Ectodermal cell (in vitro differentiated cells): ENCODE data around the gene TFAP2A.

ENCODE experiments used
- H3K27ac ChIP-seq: 2 replicates; pipeline ENCODE4 v1.7.0; 2013; ENCODE audit warnings: mild to moderate bottlenecking, low read depth, low read length; ENCODE audit not compliant: insufficient read depth, poor library complexity, severe bottlenecking
- H3K27me3 ChIP-seq: 2 replicates; pipeline ENCODE4 v1.7.0; 2013; ENCODE audit warnings: mild to moderate bottlenecking, low read length; ENCODE audit not compliant: insufficient read depth, control insufficient read depth, poor library complexity, severe bottlenecking
- H3K36me3 ChIP-seq: one replicate; pipeline ENCODE4 v1.7.0; 2013; ENCODE audit warnings: low read length; ENCODE audit not compliant: control insufficient read depth, insufficient read depth
- H3K4me1 ChIP-seq: one replicate; pipeline ENCODE4 v1.7.0; 2013; ENCODE audit warnings: low read length; ENCODE audit not compliant: control insufficient read depth, insufficient read depth
- H3K4me3 ChIP-seq: 2 replicates; pipeline ENCODE4 v1.7.0; 2013; ENCODE audit warnings: low read depth, low read length, control low read depth; ENCODE audit not compliant: insufficient read depth
- H3K9me3 ChIP-seq: 2 replicates; pipeline ENCODE4 v1.7.0; 2013; ENCODE audit warnings: mild to moderate bottlenecking, low read length, moderate library complexity; ENCODE audit not compliant: control insufficient read depth
- WGBS, 2 experiments: methylation state at CpG; one replicate each; pipeline ENCODE4 v1.1.7; 2013; ENCODE audit warnings: missing lambda C conversion rate in 2 of 2; 5-methylcytosine and 5-hydroxymethylcytosine counted together

TFAP2A gene

DNA sequence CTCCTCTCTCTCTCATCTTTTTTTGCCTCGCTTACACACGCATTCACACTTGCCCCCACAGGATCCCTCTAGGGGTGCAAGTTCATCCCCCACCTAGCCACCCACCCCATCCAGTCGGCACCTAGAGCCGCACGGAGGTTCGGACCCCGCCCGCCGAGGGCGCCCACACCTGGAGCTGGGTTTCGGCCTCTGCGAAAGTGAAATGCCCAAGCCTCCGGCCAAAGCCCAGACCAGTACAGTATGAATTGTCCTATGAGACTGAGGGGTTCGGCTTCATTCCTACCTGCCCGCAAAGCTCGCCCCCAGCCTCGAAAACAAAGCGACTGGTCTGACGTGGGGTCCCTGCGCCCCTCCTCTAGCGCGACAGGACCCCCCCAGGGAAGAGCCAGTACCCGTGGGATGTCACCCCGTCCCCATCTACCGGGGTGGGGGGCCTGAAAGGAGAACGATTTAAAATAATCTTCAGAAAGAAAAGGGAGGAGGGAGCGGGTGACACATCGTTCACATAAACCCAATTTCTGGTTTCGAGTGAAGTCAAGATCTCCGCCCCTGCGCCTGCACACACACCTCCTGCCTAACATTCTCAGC is 1.5 kb downstream of the TFAP2A start:
- peaks cover 39% of the 10 kb centered on the region for H3K4me1 ChIP-seq
- no peak overlapping the region for H3K27ac ChIP-seq
- no peaks in the 10 kb centered on the region for H3K9me3 ChIP-seq

DNA sequence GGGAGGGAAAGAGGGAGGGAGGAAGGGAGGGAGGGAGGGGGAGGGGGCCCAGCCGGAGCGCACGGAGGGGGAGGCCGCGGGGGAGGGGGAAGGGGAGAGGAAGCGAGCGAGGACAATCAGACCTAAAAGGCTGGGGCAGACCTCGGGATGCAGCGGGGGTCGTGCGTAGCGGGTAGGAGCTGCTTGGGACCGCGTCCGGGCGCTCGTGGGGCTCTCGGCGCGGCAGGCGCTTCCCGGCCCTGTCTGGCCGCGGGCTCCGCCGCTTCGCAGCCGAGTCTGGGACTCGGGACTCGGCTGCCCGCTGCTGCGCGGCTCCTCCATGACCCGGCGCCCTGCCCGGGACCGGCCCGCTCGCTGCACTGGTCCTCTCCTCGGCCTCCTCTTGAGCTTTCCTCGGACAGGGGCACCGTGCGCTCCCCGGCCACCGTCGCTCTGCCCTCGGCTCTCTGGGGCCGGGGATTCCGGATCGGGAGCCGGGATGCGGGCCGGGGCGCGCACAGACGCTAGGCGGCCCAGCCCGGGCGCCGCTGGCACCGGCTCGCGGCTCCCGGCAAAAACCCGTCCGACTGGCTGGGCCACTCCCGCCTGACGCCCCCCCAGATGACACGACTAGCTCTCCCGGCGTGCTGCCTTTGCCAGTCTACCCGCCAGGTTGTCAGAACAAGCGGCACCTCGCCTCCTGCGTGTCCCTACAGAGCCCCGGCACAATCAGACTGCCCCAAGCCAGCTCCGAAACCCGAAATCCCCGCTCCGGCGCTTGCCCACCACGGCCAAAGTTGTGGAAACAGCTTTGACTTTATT is 2.2 kb downstream of the TFAP2A start:
- no peaks in the 10 kb centered on the region for H3K9me3 ChIP-seq
- H3K4me1 ChIP-seq = peaks cover 32% of the 10 kb centered on the region
- no peak overlapping the region for H3K27ac ChIP-seq
- 0% methylated on average over 82 of the region's 82 CpGs for WGBS, 2 experiments
- peak overlapping the region; percentile 48 for H3K4me3 ChIP-seq
- H3K36me3 ChIP-seq = no peaks in the 10 kb centered on the region
- H3K27me3 ChIP-seq = peaks cover 100% of the 10 kb centered on the region

More for the DNA sequence above, 1.5 kb downstream of the TFAP2A start:
- H3K36me3 ChIP-seq = no peaks in the 10 kb centered on the region
- H3K27me3 ChIP-seq = peaks cover 100% of the 10 kb centered on the region
- H3K4me3 ChIP-seq = peak overlapping the region; percentile 48
- 2% methylated on average over 31 of the region's 31 CpGs for WGBS, 2 experiments

DNA sequence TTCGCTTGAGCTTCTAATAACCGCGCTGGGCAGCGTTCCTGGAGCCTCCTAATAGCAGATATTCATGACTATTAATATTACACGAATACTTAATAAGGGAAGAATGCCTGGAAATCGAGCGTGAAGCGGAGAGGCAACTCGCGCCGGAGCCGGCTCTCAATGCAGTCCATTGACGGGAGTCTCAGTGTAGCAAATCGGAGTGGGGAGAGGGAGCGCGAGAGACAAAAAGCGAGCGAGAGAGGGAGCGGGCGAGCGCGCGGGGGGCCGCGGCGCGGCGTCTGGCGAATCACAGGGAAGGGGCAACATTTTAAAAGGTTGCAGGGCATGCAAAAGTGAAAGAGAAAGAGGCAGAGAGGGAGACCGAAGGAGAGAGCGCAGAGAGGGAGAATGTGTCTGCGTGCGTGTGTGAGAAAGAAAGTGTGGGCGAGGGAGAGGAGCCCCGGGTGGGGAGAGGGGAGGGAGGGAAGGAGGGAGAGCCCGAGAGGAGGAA is 2.9 kb downstream of the TFAP2A start:
- Histone ChIP-seq H3K27ac (peak overlapping the region; percentile 44), H3K4me3 (peak overlapping the region; percentile 48), H3K4me1 (peaks cover 27% of the 10 kb centered on the region), H3K36me3 (no peaks in the 10 kb centered on the region), H3K9me3 (no peaks in the 10 kb centered on the region), H3K27me3 (peaks cover 100% of the 10 kb centered on the region)
- 0 to 1% methylated on average over 33 to 35 of the region's 36 CpGs for WGBS, 2 experiments

DNA sequence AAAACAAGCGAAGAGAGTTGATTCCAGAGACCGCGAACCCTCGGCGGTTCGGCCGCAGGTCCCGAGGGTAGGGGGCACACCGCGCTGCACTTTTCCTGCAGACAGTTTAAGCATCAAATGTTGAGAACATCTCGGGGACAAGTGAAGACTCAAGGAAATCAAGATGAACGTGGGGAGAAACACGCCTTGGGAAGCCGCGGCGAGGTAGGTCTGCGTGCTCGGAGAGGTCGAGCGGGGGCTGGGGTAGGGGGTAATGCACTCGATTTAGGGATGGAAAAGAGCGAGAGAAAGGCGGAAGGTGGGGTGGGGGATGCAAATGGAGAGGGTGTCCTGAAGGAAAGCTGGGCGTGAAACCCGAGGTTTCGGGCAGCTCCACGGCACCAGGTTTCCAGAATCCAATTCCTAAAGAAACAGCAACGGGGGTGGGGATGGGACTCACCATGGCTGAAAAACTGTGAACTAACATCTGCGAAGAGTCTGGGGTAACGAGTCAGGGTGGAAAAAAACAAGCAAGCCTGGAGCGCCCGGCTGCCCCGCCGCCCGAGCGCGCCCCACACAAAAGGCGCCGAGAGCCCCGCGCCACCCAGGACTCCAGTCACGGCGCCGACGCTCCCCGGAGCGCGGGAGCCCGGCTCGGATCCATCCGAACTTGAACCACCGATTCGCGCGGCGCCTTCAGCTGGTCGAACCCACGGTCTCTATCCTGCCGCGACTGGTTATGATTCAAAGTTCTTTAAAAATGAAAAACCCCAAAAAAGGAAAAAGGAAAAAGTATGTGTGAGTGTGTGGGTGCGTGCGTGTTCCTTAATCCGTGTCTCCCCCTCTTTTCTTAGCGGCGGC is 3.5 kb downstream of the TFAP2A start:
- Histone ChIP-seq H3K4me3 (peak overlapping the region; percentile 48), H3K36me3 (no peaks in the 10 kb centered on the region), H3K27ac (no peak overlapping the region), H3K4me1 (peaks cover 21% of the 10 kb centered on the region), H3K27me3 (peaks cover 100% of the 10 kb centered on the region), H3K9me3 (no peaks in the 10 kb centered on the region)
- 1% methylated on average over 63 of the region's 65 CpGs for WGBS, 2 experiments

DNA sequence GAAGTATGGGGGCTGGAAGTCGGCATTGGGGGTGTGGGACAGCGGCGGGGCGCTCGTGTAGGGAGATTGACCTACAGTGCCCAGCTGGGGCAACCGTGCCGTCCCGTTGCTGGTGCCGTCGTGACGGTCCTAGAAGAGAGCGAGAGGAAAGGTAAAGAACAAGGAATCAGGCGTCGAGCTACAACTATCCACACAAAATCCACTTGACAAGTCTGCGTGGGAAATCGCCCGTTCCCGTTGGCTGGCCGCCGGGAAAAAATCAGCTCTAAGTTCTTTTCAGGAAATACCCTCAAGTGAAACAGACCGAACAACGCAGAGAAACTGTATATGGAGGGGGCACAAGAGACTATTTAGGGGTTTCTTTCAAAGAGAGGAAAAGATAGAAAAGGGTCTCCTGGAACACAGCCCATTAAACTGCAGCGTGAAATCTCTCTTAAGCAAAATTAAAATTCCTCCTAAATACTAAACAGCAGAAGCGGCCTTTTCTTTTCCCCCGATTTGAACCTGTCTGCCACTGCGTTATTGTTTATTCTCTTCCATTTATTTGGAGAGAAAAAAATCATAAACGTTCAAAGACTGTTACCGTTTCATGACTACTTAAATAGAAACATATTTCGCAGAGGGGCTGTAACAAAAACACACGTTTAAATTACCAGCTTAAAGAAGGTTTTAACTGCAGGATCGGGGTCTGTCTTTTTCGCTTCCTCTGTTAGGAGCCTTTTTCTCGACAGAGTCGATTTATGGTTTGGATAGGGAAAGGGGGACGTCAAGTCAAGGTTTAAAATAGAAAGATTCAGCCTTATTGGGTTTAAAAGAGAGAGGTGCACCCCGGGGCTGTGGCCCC is 4.4 kb downstream of the TFAP2A start:
- WGBS, 2 experiments = 2 to 3% methylated on average over 36 of the region's 36 CpGs
- Histone ChIP-seq H3K9me3 (no peaks in the 10 kb centered on the region), H3K27ac (no peak overlapping the region), H3K27me3 (peaks cover 100% of the 10 kb centered on the region), H3K36me3 (no peaks in the 10 kb centered on the region), H3K4me3 (peak overlapping the region; percentile 20), H3K4me1 (peaks cover 12% of the 10 kb centered on the region)

DNA sequence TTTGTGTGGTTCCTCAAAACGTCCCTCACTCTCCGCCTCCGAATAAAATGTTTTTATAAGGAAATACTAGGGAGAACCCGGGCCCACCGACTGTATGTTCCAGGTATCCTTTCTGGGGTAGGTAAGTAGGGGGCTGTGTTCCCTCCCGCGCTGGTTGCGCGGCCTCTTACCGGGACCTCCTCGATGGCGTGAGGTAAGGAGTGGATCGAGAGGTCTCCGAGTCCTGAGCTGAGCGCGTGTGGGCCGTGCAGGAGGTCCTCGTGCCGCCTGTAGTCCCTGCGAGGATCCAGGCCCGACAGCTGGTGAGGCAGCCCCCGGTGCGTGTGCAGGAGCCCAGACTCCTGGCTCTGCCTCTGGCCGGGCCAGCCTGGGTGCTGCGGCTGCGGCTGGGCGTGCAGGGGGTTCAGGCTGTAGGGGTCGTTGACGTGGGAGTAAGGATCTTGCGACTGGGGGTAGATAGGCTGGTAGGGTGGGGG is 5.1 kb downstream of the TFAP2A start:
- no peaks in the 10 kb centered on the region for H3K36me3 ChIP-seq
- H3K9me3 ChIP-seq = no peaks in the 10 kb centered on the region
- H3K4me1 ChIP-seq = peaks cover 8% of the 10 kb centered on the region
- H3K27me3 ChIP-seq = peaks cover 100% of the 10 kb centered on the region
- H3K4me3 ChIP-seq = no peak overlapping the region
- WGBS, 2 experiments = 2 to 4% methylated on average over 30 of the region's 30 CpGs
- H3K27ac ChIP-seq = no peak overlapping the region

DNA sequence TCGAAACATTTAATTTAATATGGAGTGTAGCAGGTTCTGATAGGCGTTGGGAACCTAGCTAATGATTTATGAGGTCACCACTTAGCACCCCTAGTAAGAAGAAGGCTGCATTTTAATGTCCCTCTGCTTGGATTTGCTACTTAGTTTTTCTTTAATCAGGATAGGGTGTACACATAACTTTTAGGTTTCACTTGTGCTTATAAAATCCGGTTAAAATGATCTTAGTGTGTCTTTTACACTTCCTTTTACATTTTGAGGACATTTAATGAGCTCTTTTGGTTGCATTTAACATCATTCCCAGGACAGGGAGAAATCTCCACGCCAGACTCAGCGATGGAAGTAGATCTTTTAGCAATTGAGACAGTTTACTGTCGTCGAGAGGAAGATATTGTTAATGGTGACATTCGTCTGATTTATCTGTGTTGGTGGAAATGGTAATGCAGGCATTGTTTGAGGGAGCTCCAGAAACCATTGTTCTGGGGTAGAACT is 5.6 kb downstream of the TFAP2A start:
- no peaks in the 10 kb centered on the region for H3K9me3 ChIP-seq
- H3K27me3 ChIP-seq = peaks cover 100% of the 10 kb centered on the region
- no peak overlapping the region for H3K4me3 ChIP-seq
- H3K4me1 ChIP-seq = peaks cover 8% of the 10 kb centered on the region
- WGBS, 2 experiments = 15 to 17% methylated on average over 8 of the region's 8 CpGs
- H3K27ac ChIP-seq = no peak overlapping the region
- no peaks in the 10 kb centered on the region for H3K36me3 ChIP-seq

DNA sequence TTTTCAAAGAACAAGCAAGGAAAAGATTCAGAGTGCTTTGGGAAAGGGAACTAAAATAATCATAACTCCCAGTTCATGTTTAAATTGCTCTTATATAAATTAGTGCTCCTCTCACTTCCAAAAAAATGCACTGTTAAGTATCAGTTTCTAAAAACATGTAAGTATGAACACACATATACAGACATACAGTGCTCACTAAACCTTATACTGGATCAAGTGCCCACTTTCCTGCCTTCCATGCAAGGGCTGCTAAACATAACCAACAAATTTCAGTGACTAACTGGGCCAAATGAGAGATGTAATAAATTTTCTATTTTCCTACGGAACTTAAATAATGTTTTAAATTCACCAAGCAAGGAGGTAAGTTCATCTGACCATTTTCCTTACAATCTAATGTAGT is 6.4 kb downstream of the TFAP2A start:
- Histone ChIP-seq H3K27me3 (peaks cover 97% of the 10 kb centered on the region), H3K36me3 (no peaks in the 10 kb centered on the region), H3K9me3 (no peaks in the 10 kb centered on the region), H3K4me3 (no peak overlapping the region), H3K27ac (no peak overlapping the region), H3K4me1 (peaks cover 10% of the 10 kb centered on the region)
- WGBS, 2 experiments = 14 to 36% methylated on average over 1 of the region's 1 CpG

DNA sequence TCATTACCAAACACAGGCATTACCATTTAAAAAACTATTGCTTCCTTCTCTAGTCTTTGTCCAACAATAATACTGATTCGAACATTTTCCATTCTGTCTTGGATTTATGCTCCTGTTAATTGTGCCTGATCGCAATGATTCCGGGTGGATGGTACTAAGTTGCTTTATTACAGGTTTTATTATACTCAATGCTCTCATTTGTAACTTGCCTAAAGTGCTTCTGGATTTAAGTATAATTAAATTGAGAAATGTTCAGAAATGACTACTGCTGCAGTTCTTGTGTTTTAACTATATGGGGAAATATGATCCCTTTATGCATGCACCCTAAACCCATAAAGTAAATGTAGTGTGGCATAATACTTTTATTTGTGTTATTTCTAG is 7.2 kb downstream of the TFAP2A start:
- Histone ChIP-seq H3K4me3 (no peak overlapping the region), H3K9me3 (no peaks in the 10 kb centered on the region)

More for the DNA sequence above, 7.2 kb downstream of the TFAP2A start:
- no peak overlapping the region for H3K27ac ChIP-seq
- peaks cover 7% of the 10 kb centered on the region for H3K4me1 ChIP-seq
- H3K27me3 ChIP-seq = peaks cover 97% of the 10 kb centered on the region
- WGBS, 2 experiments = 29 to 44% methylated on average over 1 to 3 of the region's 3 CpGs
- H3K36me3 ChIP-seq = no peaks in the 10 kb centered on the region
